NCI-H526 treated with DMSO at 0.1 percent for 48 hours (cell line): Measurements from ENCODE around the gene METTL1.
"Not testable (repeated sequence)": the region's sequence is repeated elsewhere in the genome, so short reads cannot be mapped to it uniquely, and the experiment has no call there.

Source experiments
- DNase-seq: peaks from one replicate; lab custom pipeline; 2025; lab: John Stamatoyannopoulos, UW

METTL1 gene

DNA sequence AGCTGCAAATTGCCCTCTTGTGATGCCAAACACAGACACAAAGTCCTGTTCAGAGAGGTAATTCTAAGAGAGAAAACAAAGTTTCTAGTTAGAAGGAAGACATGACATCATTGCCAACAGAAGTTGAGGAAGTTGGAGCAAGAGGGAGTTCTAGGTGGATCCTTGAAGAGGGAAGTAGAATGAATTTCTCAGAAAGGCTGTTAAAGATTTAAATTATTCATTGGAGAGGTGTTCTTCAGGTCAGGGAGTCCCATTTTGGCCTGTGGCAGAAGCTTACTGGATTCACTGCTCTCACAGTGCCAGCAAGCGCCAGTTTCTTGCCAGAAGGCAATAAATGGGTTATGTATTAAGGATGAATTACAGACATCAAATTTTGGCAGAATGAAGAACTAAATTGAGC lies 26.0 kb upstream of the METTL1 start:
- no peak for DNase-seq

DNA sequence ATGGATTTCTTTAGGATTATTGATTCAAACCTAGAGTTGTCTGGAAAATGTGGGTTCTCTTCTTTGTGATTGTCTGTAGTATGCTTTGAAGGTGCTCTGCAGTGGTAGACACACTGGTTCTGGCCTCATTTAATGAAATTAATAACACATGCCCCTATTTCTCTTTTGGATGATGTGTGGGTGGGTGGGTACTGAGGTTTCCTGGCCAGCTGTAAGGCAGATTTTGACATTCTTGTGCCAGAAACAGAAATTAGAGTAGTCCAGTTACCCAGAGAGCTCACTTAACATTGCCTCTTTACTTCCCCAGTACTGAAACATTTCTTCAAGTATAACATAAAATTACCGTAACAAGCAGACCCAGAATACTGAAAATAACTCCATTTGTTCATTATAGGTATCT lies 25.1 kb upstream of the METTL1 start:
- no peak for DNase-seq

DNA sequence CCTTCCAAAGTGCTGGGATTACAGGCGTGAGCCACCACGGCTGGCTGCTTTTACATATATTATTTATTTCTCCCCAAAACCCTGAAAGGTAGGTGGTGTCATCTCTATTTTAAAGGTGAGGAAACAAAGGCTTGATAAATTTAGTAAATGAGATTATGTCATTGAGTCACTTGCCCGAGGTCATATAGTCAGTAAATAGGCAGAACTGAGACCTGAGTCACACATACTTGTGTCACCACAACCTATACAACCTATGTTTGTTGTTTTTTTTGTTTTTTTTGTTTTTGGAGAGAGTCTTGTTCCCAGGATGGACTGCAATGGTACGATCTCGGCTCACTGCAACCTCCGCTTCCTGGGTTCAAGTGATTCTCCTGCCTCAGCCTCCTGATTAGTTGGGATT lies 23.4 kb upstream of the METTL1 start:
- DNase-seq, result no peak

DNA sequence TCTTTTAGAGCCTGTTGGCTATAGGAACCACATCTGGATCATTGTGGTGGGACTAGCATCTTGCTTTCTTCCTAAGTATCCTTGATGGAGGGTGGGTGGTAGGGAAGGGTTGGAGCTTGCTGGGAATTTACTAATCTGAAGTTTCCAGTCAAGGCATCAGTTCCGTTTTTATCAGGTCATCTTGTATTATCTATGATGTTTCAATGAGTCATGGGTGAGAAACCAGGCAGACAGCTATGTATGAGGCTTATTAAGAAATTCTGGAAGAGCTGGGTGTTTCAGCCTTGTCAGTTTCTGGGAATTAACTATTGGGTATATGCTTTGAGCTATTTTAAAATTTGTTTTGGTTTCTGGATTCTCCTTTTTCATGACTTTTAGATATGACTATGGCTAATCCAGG lies 22.0 kb upstream of the METTL1 start:
- no peak for DNase-seq

DNA sequence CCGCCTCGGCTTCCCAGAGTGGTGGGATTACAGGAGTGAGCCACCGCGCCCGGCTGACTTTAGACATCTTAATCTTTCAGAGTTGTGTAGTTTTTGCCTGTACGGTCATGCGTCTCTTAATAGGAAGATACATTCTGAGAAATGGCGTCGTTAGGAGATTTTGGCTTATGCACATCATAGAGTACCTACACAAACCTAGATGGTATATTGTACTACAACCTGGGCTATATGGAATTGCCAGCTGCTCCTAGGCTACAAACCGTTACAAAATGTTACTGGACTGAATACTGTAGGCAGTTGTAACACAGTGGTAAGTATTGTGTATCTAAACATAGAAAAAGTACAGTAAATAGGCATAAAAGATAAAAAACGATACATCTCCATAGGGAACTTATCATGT lies 12.0 kb upstream of the METTL1 start:
- DNase-seq, result no peak

DNA sequence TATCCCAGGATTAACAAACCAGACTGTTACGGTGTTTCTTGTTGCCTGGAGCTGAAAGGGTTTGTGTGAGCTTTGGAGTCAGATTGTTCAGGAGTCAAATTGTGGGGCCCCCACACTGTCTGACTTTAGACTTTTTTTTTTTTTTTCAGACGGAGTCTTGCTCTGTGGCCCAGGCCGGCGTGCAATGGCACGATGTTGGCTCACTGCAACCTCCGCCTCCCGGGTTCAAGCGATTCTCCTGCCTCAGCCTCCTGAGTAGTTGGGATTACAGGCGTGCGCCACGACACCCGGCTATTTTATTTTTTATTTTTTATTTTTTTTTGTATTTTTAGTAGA lies 11.5 kb upstream of the METTL1 start:
- no peak for DNase-seq

DNA sequence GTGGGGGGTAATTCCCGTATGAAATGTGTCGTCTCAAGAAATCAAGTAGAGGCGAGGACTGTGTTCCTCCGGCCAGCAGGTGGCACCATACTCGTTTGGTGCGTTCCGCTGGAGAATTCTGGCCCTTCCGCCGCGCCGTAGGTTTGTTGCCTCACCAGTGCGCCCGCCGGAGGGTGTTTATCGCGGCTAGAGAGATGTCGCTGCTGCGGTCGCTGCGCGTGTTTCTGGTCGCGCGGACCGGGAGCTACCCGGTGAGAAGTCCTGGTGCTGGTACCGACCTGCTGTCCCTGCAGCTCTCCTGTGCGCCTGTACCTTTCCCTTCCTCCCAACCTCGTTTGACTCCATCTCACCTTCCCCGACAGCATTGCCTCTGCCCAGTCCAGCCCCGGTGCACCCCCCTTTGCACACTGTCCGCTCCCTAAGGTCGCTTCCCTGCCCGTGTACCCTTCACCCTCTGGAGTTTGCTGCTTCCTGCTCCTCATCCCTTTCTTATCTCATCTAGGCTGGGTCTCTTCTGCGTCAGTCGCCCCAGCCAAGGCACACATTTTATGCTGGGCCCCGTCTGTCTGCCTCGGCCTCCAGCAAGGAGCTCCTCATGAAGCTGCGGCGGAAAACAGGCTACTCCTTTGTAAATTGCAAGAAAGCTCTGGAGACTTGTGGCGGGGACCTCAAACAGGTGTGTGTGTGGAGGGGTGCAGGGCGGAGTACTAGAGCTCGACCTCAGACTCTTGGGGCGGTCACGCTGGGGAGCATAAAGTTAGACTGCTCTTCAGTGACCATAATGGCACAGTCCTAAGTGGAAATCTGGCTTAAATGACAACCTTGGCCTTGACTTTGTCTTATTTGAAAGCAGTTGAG lies 10.9 kb upstream of the METTL1 start, which contains the start of gene TSFM:
TSFM (plus strand) TSS at position 180 of the 858 bp plus-strand sequence; CDS start at position 195, 15 bp downstream.
- DNase-seq, result peak; percentile 81

DNA sequence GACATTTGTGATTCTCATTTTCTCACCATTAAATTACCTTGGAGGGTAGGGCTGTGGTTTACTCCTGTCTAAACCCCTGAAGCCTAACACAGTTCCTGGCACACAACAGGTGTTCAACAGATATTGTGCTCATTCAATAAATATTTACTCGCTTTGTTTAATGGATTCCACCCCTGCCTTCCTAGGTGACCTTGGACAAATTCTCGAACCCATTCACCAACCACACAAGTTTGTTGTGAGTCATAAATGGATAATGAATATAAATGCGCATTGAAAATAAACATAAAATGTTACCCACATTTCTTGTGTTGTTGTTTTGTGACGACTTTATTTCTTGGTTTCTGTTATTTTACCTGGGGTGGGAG lies 10.3 kb upstream of the METTL1 start:
- no peak for DNase-seq

DNA sequence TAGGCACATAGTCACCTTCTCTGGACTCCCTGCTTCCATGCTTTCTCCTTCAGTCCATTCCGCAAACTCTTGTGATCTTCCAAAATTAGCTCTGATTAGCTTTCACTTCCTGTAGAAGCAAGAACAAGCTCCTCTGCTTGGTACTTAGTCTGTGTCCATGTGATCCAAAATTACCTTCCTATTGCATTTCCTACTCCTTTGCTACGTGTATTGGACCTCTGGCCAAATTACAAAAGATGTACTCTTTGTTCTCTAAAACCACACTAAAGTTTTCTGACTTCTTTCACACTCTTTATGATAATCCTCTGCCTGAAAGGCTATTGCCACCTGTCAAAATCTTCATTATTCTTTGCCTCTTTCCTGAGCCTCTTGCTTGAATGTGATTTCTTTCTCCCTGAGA lies 9.9 kb upstream of the METTL1 start:
- DNase-seq, result no peak

DNA sequence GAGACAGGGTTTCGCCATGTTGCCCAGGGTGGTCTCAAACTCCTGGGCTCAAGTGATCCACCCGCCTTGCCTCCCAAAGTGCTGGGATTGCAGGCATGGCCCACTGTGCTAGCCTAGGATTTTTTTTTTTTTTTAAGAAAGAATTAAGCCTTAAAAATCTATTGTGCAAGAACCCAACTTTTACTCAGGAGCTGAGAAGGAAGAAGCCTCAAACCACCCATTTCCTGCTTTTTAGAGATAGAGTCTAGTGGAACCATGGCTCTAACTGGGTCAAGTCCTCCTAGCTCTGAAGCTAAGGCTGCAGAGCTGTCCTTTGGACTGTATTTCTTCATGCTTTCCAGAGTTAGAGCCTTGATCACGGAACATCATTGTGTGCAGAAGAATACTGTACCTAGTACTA lies 9.3 kb upstream of the METTL1 start:
- no peak for DNase-seq

DNA sequence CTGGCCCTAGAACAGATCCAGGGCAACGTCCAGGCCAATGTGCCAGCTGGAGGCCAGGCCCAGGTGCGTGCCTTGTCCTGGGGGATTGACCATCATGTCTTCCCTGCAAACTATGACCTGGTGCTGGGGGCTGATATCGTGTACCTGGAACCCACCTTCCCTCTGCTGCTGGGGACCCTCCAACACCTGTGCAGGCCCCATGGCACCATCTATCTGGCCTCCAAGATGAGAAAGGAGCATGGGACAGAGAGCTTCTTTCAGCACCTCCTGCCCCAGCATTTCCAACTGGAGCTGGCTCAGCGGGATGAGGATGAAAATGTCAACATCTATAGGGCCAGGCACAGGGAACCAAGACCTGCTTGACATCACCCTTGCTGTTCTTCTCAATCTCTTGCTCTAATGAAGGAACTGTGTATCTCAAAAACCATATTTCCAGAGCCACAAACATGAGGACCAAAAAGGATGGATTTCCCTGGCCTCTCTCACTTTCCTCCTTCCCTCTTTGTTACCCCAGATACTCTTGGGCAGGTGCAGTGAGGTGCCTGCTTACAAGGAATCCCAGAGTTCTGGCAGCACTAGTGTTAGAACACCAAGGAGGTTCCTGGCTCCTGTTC lies 8.5 kb upstream of the METTL1 start:
- DNase-seq, result no peak

DNA sequence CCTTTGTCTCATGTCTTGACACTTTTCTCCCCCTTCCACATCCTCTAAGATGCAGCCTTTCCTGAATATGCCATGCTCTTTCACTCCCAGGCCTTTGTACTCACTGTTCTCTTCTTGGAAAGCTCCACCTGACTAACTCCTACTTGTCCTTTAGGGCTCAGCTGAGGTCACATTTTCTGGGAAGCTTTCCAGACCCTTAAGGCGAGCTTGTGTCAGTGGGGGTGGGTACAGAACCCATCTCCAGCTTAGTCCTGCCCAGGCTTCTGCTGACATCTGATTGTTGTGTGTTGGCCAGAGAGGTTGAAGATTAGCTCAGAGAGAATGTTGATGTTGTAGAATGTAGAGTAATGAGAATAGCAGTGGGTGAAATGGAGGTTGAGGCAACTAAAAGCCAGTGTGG lies 7.8 kb upstream of the METTL1 start:
- DNase-seq, result no peak

DNA sequence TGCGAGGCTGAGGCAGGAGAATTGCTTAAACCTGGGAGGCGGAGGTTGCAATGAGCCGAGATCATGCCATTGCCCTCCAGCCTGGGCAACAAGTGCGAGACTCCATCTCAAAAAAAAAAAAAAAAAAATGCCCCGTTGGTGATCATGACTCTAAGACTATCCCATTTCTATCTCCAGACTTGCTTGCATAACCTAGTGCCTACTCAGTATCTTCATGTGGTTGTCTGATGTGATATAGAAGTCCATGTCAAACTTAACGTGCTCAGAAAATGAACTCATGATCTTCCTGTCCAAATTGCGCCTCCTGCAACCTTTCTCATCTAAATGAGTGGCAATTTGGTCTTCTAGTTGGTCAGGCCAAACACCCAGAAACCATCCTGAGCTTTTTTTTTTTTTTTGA lies 6.0 kb upstream of the METTL1 start:
- DNase-seq, result no peak

DNA sequence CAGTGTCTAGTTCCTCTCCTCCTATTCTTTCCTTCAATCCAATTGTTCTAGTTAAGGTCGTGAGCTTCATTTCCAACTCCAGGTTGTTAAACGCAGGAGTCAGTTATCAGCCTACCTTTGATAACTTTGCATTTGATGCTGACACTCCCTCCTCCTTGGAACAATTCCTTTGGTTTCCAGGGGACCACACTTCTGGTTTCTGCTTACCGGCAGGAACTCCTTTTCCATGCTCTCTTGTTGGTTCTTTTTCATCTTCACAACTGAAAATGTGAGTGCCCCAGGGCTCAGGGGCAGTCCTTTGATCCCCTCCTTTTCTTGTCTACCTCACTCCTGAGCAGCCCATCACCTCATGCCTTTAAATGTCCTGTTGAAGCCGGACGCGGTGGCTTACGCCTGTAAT lies 5.5 kb upstream of the METTL1 start:
- DNase-seq, result no peak

DNA sequence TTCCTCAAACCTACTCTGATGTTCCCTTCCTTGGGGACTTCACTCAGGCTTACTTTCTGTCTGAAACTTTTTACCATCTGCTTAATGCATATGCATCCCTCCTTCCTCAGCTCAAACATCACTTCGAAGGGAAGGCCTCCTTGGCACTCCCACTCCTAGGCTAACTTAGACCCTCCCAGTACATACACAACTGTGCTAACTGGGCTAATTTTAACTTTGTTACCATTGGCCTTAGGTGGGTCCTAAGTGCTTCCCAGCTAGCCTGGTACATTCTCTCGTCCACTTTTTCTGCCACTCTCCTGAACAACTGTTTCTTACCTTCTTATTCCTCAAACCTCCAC lies 4.3 kb upstream of the METTL1 start:
- no peak for DNase-seq

DNA sequence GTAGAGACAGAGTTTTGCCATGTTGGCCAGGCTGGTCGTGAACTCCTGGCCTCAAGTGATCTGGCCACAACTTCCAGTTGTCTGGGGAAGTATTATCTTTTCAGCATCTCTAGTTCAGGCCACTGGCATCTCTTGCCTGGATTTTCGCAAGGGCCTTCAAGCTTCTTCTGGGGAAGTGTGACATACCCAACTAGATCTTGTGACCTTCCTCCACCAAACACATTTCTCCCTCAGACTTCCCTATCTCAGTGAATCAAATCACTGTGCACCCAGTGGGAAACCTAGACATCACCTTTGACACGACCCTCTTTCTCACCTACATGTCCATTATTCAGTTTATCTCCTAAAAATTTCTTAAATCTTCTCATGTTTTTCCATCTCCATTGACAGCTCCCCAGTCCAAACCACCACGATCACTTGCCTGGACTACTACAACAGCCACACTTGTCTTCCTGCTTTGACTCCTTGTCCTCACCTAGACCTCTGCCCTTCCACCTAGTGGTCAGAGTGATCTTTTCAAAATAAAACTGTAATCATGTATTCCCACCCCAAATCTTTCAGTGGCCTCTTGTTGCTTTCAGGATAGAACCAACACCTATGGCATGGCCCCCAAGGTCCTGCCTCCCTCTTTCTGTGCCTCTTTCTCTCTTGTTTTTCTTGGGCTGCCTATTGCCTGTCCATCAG lies 3.8 kb upstream of the METTL1 start:
- no peak for DNase-seq

DNA sequence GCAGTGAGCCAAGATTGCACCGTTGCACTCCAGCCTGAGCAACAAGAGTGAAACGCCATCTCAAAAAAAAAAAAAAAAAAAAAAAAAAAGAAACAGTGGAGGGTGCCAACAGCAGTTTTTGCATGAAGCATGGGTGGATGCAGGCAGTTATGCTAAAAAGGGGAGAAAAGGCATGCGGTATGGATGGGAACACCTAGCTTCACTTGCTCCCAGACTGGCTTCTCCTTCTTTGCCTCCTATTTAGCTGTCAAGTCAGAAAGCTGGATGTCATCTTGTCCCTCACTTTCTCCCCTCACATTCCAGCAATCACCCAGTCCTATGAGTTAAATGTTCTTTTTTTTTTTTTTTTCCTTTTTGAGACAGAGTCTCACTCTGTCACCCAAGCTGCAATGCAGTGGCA lies 3.1 kb upstream of the METTL1 start:
- no peak for DNase-seq

DNA sequence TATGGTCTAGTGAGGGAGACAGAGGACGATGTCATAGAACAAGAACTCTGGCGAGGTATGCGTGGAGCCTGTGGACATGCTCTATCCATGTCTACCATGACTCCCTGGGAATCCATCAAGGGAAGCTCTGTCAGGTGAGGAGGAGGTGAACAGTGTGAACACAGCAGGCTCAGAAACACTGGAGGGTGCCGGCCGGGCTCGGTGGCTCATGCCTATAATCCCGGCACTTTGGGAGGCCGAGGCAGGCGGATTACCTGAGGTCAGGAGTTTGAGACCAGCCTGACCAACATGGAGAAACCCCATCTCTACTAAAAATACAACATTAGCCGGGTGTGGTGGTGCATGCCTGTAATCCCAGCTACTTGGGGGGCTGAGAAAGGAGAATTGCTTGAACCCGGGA lies 2.7 kb upstream of the METTL1 start:
- DNase-seq, result not testable (repeated sequence)

DNA sequence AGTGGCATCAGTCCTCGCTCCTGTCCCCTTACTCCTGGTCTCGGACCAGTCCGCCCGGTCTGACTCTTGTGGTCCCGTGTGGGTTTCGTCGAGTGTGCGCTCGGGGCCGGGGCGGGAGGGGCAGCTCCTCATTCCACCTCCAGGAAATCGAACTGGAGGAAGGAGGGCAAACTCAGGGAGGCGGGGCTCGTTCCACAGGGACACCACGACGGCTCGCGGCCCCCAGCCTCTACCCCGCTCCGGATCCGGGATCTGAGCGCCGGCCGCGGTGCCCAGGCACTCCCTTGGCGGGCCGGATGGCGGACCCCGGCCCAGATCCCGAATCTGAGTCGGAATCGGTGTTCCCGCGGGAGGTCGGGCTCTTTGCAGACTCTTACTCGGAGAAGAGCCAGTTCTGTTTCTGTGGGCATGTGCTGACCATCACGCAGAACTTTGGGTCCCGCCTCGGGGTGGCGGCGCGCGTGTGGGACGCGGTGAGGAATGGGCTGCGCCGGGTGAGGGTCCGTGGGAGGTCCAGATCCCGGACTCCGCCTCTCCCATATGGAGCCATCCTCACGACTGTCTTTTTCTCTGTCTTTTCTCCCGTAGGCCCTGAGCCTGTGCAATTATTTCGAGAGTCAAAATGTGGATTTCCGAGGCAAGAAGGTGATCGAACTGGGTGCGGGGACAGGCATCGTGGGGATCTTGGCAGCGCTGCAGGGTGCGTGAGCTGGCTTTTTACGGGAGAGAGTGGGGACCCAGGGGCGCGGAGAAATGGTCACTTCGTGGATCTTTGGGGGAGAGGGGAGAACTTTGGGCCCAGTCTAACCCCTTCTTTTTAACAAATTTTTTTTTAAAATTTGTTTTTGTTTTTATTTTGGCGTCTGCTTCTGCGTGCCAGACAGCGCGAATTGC lies 771 bp upstream of the METTL1 start, which contains the start of gene EEF1AKMT3:
EEF1AKMT3 (plus strand) TSS at position 186 of the 894 bp plus-strand sequence; CDS start at position 297, 111 bp downstream.
- DNase-seq, result no peak

DNA sequence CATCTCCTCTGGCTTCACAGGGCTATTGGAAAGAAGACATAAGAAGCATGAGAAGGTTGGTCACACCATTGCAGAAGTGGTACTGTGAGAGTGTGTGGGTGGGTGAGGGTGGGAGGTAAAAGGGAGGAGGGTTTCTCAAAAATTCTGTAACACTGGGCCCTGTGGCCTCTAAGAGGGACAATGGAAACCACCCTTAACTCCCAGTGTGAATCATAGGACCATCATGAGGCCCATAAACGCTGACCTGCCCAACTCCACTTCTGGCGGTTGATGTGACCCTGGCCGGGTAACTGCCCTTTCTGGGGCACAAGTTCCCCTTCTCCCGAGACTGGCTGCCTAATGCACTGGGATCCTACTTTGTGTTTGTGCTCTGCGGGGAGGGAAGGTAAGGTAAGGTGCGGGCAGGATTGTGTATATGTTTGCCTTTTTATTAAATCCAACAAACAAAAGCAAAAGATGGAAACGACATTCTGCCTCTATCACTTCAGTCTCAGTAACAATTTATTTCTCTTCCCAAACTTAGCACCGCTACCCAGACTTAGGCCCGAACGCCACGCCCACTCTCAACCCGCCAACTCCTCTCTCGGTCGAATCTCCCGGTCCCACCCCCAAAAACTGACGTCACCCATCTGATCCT lies 551 bp downstream of the METTL1 start:
- DNase-seq, result peak; percentile 88

DNA sequence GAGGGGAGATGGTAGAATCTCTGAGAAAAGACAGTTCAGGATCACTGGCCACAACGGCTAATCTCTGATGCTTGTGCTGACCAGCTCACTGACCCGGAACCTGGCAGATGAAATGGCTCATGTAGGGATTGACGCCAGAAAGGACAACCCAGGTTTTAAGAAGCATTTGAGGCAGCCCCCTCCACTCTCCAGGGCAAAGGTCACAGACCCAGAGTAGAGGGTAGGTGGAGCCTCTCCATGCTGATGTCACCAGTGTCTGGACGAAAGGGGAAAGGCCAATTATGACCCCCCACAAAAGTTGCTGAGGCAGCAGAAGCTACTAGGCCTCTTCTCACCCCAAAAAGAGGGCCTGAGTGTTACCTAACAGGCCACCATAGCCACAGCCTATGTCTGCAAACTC lies 1.2 kb downstream of the METTL1 start:
- no peak for DNase-seq

DNA sequence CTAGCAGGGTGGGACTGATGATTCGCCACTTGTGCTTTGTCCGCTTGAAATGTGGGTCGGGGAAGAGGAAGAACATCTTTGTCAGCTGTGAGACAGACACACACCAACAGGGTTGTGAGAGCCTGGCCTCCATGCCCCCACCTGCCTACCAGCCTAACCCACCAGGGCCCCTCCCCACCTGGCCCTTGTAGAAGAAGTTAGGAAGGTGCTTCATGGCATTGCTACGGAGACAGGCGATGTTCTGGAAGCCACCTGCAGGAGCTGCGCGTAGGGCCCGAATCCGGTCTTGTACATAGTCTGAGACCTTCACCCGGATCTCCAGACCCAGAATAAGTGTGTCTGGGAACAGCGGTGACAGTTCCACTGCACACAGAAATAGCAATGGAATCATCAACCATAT lies 2.3 kb downstream of the METTL1 start:
- DNase-seq, result no peak
